Mucosa of rectum (tissue), 2 donors: ENCODE results near the gene NPM3.

Experiments
- H3K27ac ChIP-seq, 2 donors: one replicate each; pipeline ENCODE4 v1.7.0; 2013; ENCODE audit warnings: inconsistent platforms in 2 of 2, low read depth in 2 of 2, low read length in 2 of 2
- H3K27me3 ChIP-seq, 2 donors: one replicate each; pipeline ENCODE4 v1.7.0; 2013; ENCODE audit warnings: low read length in 2 of 2; ENCODE audit not compliant: control insufficient read depth in 2 of 2, insufficient read depth in 2 of 2
- H3K36me3 ChIP-seq, 2 donors: one replicate each; pipeline ENCODE4 v1.7.0; 2013; ENCODE audit warnings: low read length in 2 of 2; ENCODE audit not compliant: control insufficient read depth in 2 of 2, insufficient read depth in 2 of 2
- H3K4me1 ChIP-seq, 2 donors: one replicate each; pipeline ENCODE4 v1.7.0; 2013; ENCODE audit warnings: low read length in 2 of 2, mild to moderate bottlenecking in 1 of 2; ENCODE audit not compliant: control insufficient read depth in 2 of 2, insufficient read depth in 2 of 2
- H3K4me3 ChIP-seq, 2 donors: one replicate each; pipeline ENCODE4 v1.7.0; 2013; ENCODE audit warnings: low read length in 2 of 2
- H3K9ac ChIP-seq, 2 donors: one replicate each; pipeline ENCODE4 v1.7.0; 2013; ENCODE audit warnings: low read length in 2 of 2, low read depth in 1 of 2, mild to moderate bottlenecking in 1 of 2
- H3K9me3 ChIP-seq, 2 donors: one replicate each; pipeline ENCODE4 v1.7.0; 2013; ENCODE audit warnings: low read length in 2 of 2; ENCODE audit not compliant: control insufficient read depth in 2 of 2
- donor health status: healthy.
- donor health status: Normal muscosa, but diverticular disease.

NPM3 gene

DNA sequence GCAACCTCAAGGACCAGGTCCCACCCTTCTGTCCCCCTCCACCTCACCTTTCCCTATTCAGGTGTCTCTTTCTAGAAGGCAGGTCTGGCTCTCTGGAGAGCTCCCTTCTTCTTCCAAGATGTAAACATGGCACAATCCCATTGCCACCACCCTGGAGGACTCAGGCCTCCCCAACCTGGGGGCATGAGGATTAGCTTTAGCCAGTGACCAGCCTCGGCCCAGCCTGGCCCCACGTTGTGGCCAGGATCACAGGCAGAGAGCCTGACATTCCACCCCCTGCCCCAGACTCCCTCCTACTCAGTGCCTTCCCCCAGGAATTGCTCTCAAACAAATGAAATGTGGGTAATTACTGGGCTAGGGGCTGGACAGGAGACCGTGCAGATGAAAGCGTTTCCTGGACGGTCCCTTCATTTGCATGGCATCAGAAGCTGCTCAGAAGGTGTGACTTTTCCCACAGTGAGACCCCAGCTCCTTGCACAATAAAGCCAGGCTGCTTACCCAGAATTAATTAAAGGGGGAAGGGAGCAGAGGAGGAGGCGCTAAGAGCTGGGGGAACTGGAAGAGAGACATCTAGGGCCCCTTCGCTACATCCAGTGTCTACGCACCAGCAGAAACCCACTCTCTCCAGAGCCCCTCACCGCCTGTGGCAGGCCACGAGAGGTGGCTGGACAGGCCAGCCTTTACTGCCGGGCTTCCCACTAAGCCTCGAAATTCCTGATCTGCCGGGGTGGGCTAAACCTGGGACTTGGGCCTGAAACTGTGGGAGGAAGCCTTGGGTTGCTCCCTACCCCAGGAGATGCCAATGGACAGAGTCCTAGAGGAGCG, 15.1 kb downstream of the NPM3 start:
- H3K4me1 ChIP-seq: no peaks in the 10 kb centered on the region
- no peak overlapping the region for H3K4me3 ChIP-seq
- no peaks in the 10 kb centered on the region for H3K36me3 ChIP-seq
- H3K9me3 ChIP-seq: no peaks in the 10 kb centered on the region
- peaks cover 35 to 44% of the 10 kb centered on the region in 2 donors for H3K27me3 ChIP-seq
- no peak overlapping the region for H3K27ac ChIP-seq
- H3K9ac ChIP-seq: no peak overlapping the region

DNA sequence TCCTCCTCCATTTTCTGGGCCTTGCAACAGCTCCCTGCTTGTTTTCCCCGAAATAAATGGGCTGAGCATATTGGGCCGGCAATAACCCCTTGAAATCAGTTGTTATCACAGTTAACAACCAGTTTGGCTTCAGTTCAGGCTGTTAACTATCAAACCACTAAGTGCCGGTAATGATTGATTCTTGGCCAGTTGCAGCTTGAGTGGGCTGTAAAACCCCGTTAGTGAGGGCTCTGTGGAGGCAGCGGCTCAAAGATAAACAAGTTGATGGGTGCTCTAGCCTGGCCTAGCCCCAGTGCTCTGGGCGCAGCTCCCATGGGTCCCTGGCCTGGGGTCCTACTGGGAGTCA, 15.7 kb downstream of the NPM3 start:
- Histone ChIP-seq H3K9me3 (no peaks in the 10 kb centered on the region), H3K4me3 (no peak overlapping the region), H3K36me3 (no peaks in the 10 kb centered on the region), H3K27me3 (peaks cover 29 to 39% of the 10 kb centered on the region in 2 donors), H3K9ac (no peak overlapping the region), H3K27ac (no peak overlapping the region), H3K4me1 (no peaks in the 10 kb centered on the region)

DNA sequence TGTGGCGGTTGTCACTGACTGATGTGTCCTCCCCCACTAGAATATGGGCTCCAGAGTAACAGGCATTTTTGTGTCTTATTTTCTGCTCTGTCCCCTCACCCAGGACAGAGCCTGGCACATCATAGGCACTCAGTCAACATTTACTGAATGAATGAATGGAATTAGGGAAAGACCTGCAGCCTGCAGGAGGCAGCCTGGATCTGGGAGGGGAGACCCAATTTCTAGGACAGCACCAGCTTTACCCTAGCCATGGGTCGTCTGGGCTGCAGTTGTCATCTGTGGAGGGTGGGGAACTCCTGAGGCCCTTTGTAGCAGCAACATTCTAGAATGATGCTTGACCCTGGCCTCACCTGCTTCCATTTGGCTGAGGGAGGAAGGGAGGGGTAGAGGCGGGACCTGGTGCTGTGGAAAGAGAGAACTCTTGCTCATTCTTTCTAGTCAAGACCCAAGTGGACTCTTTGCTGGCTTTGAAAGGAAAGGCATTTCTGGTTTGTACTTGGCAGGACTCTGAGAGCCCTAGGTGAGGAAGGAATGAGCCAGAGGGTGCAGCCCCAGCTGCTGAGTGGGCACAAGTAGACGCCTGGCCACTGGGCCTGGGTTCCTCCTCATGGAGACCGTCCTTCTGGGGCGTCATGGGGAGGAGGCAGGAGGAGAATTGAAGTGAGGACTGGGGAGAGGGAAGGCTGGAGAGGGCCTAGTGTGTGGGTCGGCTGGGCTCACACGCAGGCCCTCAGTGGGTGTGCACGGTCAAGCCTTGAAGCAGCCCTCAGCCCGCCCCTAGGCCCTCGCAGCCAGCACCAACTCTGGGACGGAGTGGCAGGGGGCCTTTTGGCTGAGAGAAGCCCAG, 16.3 kb downstream of the NPM3 start:
- Histone ChIP-seq H3K27ac (no peak overlapping the region), H3K36me3 (no peaks in the 10 kb centered on the region), H3K9me3 (no peaks in the 10 kb centered on the region), H3K4me1 (no peaks in the 10 kb centered on the region), H3K4me3 (no peak overlapping the region), H3K27me3 (peaks cover 23 to 33% of the 10 kb centered on the region in 2 donors), H3K9ac (no peak overlapping the region)

DNA sequence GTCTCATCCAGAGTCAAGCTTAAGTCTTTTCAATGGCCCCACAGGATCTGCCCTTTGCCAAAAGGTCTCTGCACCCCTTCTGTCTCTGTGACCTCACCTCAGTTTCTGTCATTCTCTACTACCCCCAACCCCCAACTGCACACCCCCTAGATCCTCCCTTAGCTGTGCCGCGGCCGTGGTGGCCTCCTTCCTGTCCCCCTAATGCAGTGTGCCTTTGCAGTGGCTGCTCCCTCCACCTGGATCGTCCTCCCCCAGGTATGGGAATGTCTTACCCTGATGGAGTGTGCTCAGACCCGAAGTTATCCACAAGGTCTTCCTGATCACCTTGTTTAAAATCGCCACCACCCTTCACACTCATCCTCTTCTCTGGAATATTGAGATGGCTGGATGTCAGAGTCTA, 16.9 kb downstream of the NPM3 start:
- no peaks in the 10 kb centered on the region for H3K9me3 ChIP-seq
- no peak overlapping the region for H3K9ac ChIP-seq
- H3K27me3 ChIP-seq: peaks cover 16 to 30% of the 10 kb centered on the region in 2 donors
- H3K27ac ChIP-seq: no peak overlapping the region
- no peak overlapping the region for H3K4me3 ChIP-seq
- H3K4me1 ChIP-seq: no peaks in the 10 kb centered on the region
- H3K36me3 ChIP-seq: no peaks in the 10 kb centered on the region

DNA sequence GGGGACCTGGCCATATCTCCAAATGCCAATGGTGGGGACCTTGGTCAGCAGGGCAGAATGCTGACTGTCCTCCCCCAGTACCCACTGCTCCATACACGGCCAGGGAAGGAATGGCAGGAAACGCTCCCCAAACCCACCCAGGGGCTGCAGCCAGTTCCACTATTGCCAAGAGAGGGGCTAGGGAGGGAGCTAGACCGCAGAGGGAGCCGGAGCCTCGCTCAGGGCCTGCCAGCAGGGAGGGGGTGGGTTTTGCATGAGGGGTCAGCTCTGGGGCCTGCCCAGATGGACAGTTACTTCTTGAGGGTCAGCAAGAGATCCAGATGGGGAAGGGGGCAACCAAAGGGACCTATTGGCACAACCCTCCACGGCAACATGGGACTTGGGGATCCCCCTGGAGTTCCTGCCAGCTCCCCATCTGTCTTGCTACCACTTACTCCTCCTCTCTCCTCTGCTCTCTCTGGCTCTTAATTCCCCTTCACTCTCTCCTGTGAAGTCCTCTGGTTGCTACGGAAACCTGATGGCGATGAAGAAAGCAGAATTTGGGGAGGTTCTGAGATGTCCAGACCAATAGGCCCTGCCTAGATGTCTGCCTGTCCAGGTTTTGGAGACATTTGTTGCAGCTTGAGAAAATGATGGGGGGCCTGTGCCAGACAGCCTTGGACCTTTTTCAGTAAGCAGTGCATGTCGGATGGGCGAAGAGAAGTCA, 20.0 kb downstream of the NPM3 start:
- Histone ChIP-seq H3K4me1 (no peaks in the 10 kb centered on the region), H3K27me3 (peaks cover 18 to 23% of the 10 kb centered on the region in 2 donors), H3K9ac (no peak overlapping the region), H3K9me3 (no peaks in the 10 kb centered on the region), H3K4me3 (no peak overlapping the region), H3K27ac (no peak overlapping the region), H3K36me3 (no peaks in the 10 kb centered on the region)

DNA sequence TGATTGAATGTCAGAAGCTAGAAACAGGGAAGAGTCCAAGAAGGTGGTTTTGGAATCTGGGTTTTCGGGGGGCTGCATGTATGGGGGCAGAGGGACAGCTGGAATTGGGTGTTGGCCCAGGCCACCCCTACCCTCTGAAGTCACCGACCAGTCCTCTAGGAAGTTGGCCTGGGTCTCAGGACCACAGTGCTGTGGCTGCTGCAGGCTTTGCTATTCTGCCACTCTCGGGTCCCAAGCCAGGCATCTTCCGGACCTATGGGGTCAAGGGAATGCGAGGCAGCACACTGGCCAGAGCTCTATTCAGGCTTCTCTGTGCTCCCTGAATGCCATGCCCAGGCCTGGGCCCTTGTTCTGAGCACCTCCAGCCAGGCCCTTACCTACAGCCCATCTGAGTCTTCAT, 20.5 kb downstream of the NPM3 start:
- H3K9ac ChIP-seq: no peak overlapping the region
- no peaks in the 10 kb centered on the region for H3K4me1 ChIP-seq
- H3K27me3 ChIP-seq: peaks cover 15 to 20% of the 10 kb centered on the region in 2 donors
- no peaks in the 10 kb centered on the region for H3K36me3 ChIP-seq
- no peak overlapping the region for H3K4me3 ChIP-seq
- H3K27ac ChIP-seq: no peak overlapping the region
- H3K9me3 ChIP-seq: no peaks in the 10 kb centered on the region

DNA sequence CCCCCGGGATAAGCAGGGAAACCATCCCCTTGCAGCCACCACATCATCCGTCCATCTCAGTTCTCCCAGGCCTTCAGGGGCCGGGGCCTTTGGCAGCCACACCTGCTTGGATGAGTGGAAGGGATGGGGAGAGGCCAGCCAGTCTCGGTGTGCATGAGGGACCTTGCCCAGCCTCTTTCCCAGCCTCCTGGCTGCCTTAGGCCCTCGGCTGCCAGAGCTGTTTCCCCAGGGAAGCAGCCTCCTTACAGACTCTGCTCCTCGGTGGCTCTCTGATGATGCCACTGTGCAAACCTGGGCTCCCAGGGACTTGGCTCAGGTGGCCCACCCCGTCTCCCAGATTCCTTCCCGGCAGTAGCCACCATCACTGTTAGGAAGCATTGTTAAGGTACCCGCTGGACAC, 22.0 kb downstream of the NPM3 start:
- Histone ChIP-seq H3K27me3 (peaks cover 14 to 16% of the 10 kb centered on the region in 2 donors), H3K27ac (no peak overlapping the region), H3K4me1 (no peaks in the 10 kb centered on the region), H3K9me3 (no peaks in the 10 kb centered on the region), H3K36me3 (no peaks in the 10 kb centered on the region), H3K4me3 (no peak overlapping the region), H3K9ac (no peak overlapping the region)

DNA sequence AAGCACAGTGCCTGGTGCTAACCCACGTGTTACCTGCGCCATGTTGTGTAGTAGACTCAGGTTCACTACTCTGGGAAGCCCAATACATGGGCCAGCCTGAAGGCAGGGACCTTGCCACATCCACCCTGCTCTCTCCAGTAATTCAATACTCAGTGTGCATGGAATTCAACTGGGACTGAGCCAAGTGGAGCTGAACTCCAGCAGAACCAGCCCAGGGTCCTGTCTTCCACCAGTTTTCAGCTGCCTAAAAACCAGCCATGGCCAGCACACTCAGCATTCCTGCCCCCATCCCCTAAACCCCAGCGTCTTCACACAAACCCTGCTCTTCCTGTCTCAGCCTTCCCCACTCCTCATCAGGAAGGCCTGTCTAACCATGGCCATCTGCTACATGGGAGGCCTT, 22.7 kb downstream of the NPM3 start:
- Histone ChIP-seq H3K4me3 (no peak overlapping the region), H3K9ac (no peak overlapping the region), H3K9me3 (no peaks in the 10 kb centered on the region), H3K36me3 (no peaks in the 10 kb centered on the region), H3K4me1 (no peaks in the 10 kb centered on the region), H3K27me3 (peaks cover 10 to 17% of the 10 kb centered on the region in 2 donors), H3K27ac (no peak overlapping the region)

DNA sequence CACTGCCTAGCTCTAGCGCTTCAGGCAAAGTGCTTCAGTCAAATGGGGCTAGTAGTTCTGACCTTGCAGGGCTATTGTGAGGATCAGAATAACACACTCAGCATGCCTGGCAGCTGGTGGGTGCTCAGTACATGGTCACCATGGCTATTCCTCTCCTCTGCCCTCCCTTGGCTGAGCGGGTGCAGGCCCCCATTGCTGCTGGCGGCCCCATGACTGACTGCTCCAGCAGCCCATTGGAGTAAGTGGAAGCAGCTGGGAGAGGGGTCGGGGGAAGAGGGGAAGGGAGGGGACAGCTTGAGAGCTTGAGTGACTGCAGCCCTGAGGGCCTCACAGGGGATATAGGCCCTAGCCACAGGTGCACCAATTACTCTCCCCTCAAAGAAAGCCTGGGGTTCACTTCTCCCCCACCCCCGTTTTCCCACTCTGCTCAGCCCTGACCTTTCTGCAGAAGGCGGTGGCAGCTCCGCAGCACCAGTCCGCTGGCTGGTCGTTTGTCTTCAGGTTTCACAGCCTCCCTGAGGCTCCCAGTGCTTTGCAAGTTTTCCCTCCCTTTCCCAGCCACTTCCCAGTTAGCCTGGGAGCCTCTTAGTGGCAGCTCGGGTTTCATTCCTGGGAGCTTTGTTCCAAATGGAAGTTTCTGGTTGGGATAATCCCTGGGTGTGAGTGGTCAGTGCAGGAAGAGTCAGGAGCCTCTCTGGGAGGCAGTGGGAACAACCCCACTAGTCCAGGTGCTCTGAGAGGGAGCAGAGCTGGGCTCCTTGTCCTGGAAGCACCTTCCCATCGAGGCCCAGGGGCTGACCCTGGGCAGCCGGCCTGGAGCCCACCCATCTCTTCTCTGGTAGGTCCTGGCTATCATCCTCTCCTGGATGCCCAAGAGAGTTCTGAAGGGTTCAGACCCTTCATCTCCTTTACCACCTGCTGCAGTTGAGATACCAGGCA, 23.7 kb downstream of the NPM3 start:
- Histone ChIP-seq H3K4me3 (no peak overlapping the region), H3K36me3 (no peaks in the 10 kb centered on the region), H3K27me3 (peaks cover 3 to 11% of the 10 kb centered on the region in 2 donors), H3K27ac (no peak overlapping the region), H3K9ac (no peak overlapping the region), H3K4me1 (no peaks in the 10 kb centered on the region), H3K9me3 (no peaks in the 10 kb centered on the region)
